Mononuclear cell (primary cell): ENCODE measurements around the gene ABCA9. TPM values are rescaled to one million over a fixed set of nuclear protein-coding genes. Genes with fewer than 3 reads are reported as not detected.
"Not testable (repeated sequence)": the region's sequence is repeated elsewhere in the genome, so short reads cannot be mapped to it uniquely, and the experiment has no call there.

Experiments used
- H3K27me3 ChIP-seq: 2 replicates; pipeline ENCODE4 v1.6.0; 2011; ENCODE audit warnings: low read length, control low read depth; ENCODE audit not compliant: insufficient read depth
- H3K4me1 ChIP-seq: 2 replicates; pipeline ENCODE4 v1.5.1; 2011; ENCODE audit warnings: mild to moderate bottlenecking, low read length, control low read depth; ENCODE audit not compliant: insufficient read depth
- H3K4me3 ChIP-seq: 2 replicates; pipeline ENCODE4 v1.5.1; 2011; ENCODE audit warnings: mild to moderate bottlenecking, low read length, moderate library complexity
- H3K9me3 ChIP-seq: 2 replicates; pipeline ENCODE4 v1.5.1; 2011; ENCODE audit warnings: low read depth, mild to moderate bottlenecking, control low read depth, low read length
- total RNA-seq: library from RNA; depleted of rRNA; stranded (reverse); fragments of >200 nt; gene quantifications from one replicate; pipeline ENCODE4 v1.2.3, GENCODE V29; 2012

ABCA9 gene
- total RNA-seq, 1 donor: 0.42 TPM

GRCh38 chr17:68959117-68959516, 101.6 kb downstream of the ABCA9 start:
- not testable (repeated sequence) for H3K27me3 ChIP-seq, H3K9me3 ChIP-seq, H3K4me1 ChIP-seq, H3K4me3 ChIP-seq

GRCh38 chr17:68957944-68958343, 102.8 kb downstream of the ABCA9 start:
- H3K9me3 ChIP-seq: no peaks in the 10 kb centered on the region
- no peak overlapping the region for H3K4me3 ChIP-seq

GRCh38 chr17:68955181-68955841, 105.4 kb downstream of the ABCA9 start, which contains the start of gene ABCA8:
Gene ABCA8 (minus strand): TSS chr17:68955392. CDS start chr17:68942034, 13,358 bp downstream.
- no peaks in the 10 kb centered on the region for H3K9me3 ChIP-seq
- no peaks in the 10 kb centered on the region for H3K27me3 ChIP-seq
- H3K4me3 ChIP-seq: no peak within 1 kb of the TSS
- H3K4me1 ChIP-seq: no peaks in the 10 kb centered on the region

More at GRCh38 chr17:68957944-68958343, 102.8 kb downstream of the ABCA9 start:
- H3K27me3 ChIP-seq: no peaks in the 10 kb centered on the region
- H3K4me1 ChIP-seq: no peaks in the 10 kb centered on the region

GRCh38 chr17:68954146-68954896, 106.4 kb downstream of the ABCA9 start:
- no peaks in the 10 kb centered on the region for H3K9me3 ChIP-seq
- no peaks in the 10 kb centered on the region for H3K27me3 ChIP-seq
- no peaks in the 10 kb centered on the region for H3K4me1 ChIP-seq
- H3K4me3 ChIP-seq: no peak overlapping the region

- Histone ChIP-seq H3K27me3 (no peaks in the 10 kb centered on the region), H3K4me3 (no peak overlapping the region), H3K9me3 (no peaks in the 10 kb centered on the region), H3K4me1 (no peaks in the 10 kb centered on the region)
Measured at GRCh38 chr17:68953340-68953997, 107.3 kb downstream of the ABCA9 start.

GRCh38 chr17:68950725-68951124, 110.0 kb downstream of the ABCA9 start:
- Histone ChIP-seq H3K27me3 (no peaks in the 10 kb centered on the region), H3K4me3 (no peak overlapping the region), H3K9me3 (no peaks in the 10 kb centered on the region), H3K4me1 (no peaks in the 10 kb centered on the region)

GRCh38 chr17:68947868-68948267, 112.9 kb downstream of the ABCA9 start:
- H3K4me3 ChIP-seq, H3K27me3 ChIP-seq, H3K4me1 ChIP-seq, H3K9me3 ChIP-seq: not testable (repeated sequence)

- no peaks in the 10 kb centered on the region for H3K9me3 ChIP-seq
- H3K4me3 ChIP-seq: no peak overlapping the region
- H3K27me3 ChIP-seq: no peaks in the 10 kb centered on the region
- no peaks in the 10 kb centered on the region for H3K4me1 ChIP-seq
Measured at GRCh38 chr17:68944435-68945035, 116.2 kb downstream of the ABCA9 start.

- H3K27me3 ChIP-seq, H3K9me3 ChIP-seq, H3K4me3 ChIP-seq, H3K4me1 ChIP-seq: not testable (repeated sequence)
Measured at GRCh38 chr17:68943812-68944182, 116.9 kb downstream of the ABCA9 start.

- H3K4me3 ChIP-seq: no peak overlapping the region
- no peaks in the 10 kb centered on the region for H3K4me1 ChIP-seq
- H3K27me3 ChIP-seq: no peaks in the 10 kb centered on the region
- H3K9me3 ChIP-seq: no peaks in the 10 kb centered on the region
Measured at GRCh38 chr17:68943123-68943811, 117.5 kb downstream of the ABCA9 start.

GRCh38 chr17:68942389-68942788, 118.3 kb downstream of the ABCA9 start:
- H3K4me1 ChIP-seq: no peaks in the 10 kb centered on the region
- no peak overlapping the region for H3K4me3 ChIP-seq
- H3K27me3 ChIP-seq: no peaks in the 10 kb centered on the region
- H3K9me3 ChIP-seq: no peaks in the 10 kb centered on the region

GRCh38 chr17:68941761-68942160, 119.0 kb downstream of the ABCA9 start:
- Histone ChIP-seq H3K27me3 (no peaks in the 10 kb centered on the region), H3K4me3 (no peak overlapping the region), H3K4me1 (no peaks in the 10 kb centered on the region), H3K9me3 (no peaks in the 10 kb centered on the region)

- no peaks in the 10 kb centered on the region for H3K4me1 ChIP-seq
- no peaks in the 10 kb centered on the region for H3K9me3 ChIP-seq
- no peaks in the 10 kb centered on the region for H3K27me3 ChIP-seq
- no peak overlapping the region for H3K4me3 ChIP-seq
Measured at GRCh38 chr17:68939195-68939594, 121.5 kb downstream of the ABCA9 start.

GRCh38 chr17:68937890-68938514, 122.7 kb downstream of the ABCA9 start:
- no peaks in the 10 kb centered on the region for H3K27me3 ChIP-seq
- H3K4me3 ChIP-seq: no peak overlapping the region
- H3K4me1 ChIP-seq: no peaks in the 10 kb centered on the region
- no peaks in the 10 kb centered on the region for H3K9me3 ChIP-seq
